ENCODE results near the gene GRM6.

GRM6 gene

DNA sequence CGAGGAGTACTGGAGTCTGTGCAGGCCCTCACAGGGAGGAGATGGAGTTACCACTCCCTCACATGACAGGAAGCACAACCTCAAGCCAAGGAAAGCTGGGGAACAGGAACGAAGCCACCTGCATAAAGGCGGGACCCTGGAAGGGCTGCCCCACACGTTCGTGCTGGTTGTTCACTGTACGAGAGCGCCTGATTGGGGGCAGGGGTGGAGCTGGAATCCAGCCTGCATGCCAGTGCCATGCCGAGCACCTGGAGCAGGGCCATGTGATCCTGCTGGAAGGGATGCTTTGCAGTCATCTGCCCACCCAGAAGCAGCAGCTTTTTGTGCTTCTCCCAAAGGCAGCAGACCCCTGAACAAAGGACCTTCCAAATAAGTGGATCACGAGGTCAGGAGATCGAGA is 11.4 kb downstream of the GRM6 start:
- DNase-seq = no peak

DNA sequence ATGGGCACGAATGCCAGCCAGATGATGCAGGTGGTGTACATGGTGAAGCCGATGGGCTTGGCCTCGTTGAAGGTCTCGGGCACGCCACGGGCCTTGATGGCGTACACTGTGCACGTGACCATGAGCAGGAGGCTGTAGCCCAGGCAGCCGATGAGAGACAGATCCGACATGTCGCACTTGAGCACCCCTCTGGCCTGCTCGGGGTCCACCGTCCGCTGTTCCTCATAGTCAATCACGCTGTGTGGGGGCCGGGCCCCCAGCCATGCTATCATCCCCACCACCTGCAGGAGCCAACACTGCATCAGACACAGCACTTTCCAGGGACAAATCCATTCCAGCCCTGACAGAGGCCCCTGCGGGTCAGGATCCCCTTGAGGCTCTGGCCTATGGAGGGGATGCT is 12.2 kb downstream of the GRM6 start:
- no peak for DNase-seq

DNA sequence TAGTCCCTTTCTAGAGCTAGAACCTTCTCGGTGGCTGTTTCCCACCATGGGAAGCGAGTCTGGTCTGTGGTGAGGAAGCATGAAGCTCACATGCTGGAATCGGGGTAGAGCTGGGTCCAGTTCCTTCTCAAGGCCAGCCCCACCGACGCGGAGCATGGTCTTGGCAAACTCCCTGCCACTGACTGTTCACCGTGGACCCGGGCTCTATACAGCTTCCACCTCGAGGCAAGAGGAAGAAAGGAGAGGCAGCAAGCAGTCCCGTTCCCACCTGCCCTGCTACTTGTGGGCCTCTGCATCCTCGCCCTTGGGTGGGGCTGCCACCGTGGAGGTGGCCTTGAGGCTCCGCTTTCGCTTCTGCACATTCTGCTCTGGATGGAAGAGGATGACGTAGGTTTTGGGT is 13.7 kb downstream of the GRM6 start:
- DNase-seq = no peak

DNA sequence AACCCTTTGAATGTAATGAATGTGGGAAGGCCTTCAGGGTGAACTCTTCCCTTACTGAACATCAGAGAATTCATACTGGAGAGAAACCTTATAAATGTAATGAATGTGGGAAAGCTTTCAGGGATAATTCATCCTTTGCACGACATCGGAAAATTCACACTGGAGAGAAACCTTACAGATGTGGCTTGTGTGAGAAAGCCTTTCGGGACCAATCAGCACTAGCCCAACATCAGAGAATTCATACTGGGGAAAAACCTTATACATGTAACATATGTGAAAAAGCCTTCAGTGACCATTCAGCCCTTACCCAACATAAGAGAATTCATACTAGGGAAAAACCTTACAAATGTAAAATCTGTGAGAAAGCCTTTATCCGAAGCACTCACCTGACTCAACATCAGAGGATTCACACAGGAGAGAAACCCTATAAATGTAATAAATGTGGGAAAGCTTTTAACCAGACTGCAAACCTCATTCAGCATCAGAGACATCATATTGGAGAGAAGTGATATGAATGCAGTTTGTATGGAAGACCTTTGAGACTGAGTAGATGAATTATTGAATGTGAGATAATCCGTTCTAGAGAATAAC is 29.6 kb downstream of the GRM6 start:
- DNase-seq = no peak

DNA sequence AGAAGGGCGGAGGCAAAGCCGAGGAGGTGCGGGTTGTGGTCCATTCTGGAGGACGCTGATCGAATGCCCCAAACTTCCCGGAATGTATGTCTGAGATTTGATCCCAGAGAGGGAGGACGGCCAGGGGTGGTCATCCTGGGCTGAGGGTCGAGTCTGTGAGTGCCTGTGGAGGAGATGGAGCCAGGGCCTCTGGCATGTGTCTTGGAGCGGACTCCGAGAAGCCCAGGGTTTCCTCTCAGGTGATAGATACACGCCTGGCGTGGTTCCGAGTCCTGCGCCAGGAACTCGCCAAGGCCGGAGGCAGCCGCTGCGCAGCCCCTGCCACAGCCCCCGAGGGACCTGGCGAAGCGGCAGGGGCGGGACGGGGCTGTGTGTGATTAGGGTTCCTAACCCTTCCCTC is 53.8 kb downstream of the GRM6 start:
- DNase-seq = no peak

DNA sequence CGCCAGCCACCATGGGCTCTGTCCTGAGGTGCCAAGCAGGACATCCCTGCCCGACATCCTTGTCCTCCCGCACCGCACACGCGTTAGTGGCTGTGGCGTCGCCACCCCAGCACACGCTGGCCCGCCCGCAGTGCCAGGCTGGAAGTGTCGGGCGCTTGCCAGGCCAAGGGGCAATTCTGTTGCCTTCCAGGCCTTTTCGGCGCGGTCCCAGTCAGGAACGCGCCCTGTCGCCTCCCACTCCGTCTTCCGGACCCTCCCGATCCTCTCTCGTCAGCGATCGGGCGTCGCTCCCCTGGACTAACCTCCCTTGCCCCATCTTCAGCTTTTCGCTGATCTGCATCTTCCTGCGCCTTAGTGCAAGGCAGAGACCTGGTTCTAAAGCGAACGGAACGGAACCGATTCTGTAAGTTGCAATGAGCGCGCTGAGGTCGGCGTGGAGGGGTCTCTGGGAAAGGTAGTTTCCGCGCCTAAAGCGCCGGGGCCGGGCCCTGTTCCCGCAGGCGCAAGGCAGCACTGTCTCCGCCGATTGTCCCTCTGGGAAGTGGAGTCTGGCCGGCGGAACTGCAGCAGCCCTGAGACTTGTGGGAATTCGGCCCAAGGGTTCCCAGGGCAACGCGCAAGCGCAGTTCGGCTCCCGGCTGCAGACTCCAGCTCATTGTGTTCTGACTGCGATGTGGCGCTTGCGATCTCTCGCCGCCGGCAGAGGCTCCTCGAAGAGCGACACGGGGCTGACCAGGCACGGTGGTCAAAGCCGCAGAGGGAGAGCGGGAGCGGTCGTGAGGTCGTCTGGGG is 54.4 kb downstream of the GRM6 start, which contains the start of gene ZNF454:
Gene ZNF454, plus strand, starts transcription at position 630 of the 792 bp plus-strand sequence. CDS start 1,594 bp downstream, outside the sequence.
- DNase-seq = no peak

GRCh38 chr5:178931846-178932760 is 63.0 kb downstream of the GRM6 start:
- no peak for DNase-seq
